Calu3 (cell line): Measurements from ENCODE around the gene SUPT4H1. TPM values are rescaled to one million over a fixed set of nuclear protein-coding genes. Genes with fewer than 3 reads are reported as not detected.
A peak's percentile ranks its signal among the peaks of the same experiment; 100 is the strongest.

Source experiments
- BruUV-seq: library from RNA; stranded (reverse); fragments of 400-500 nt; replicated peaks from 2 replicates; lab custom pipeline; 2021; lab: Mats Ljungman, UMichigan
- CTCF ChIA-PET: fragments of 300-600 bp; sonication (Branson Sonifier 250); formaldehyde crosslinking; loops from one replicate; lab custom pipeline; 2022; ENCODE audit warnings: antibody characterized with exemption; lab: Charles Lee
- DNase-seq: peaks from one replicate; pipeline ENCODE4 v3.0.0; 2022
- H3K27ac Mint-ChIP-seq: one replicate; pipeline ENCODE4 v1.8.0; 2022; ENCODE audit warnings: mixed read lengths; ENCODE audit not compliant: unreplicated experiment
- H3K27me3 Mint-ChIP-seq: one replicate; pipeline ENCODE4 v1.8.0; 2022; ENCODE audit warnings: mixed read lengths; ENCODE audit not compliant: unreplicated experiment
- H3K36me3 Mint-ChIP-seq: one replicate; pipeline ENCODE4 v1.8.0; 2022; ENCODE audit warnings: mild to moderate bottlenecking, moderate library complexity, mixed read lengths; ENCODE audit not compliant: insufficient read depth, unreplicated experiment
- H3K4me1 Mint-ChIP-seq: one replicate; pipeline ENCODE4 v1.8.0; 2022; ENCODE audit warnings: mild to moderate bottlenecking, low read depth, mixed read lengths; ENCODE audit not compliant: unreplicated experiment
- H3K4me3 Mint-ChIP-seq: one replicate; pipeline ENCODE4 v1.8.0; 2022; ENCODE audit warnings: mild to moderate bottlenecking, low read depth, moderate library complexity, mixed read lengths; ENCODE audit not compliant: unreplicated experiment
- H3K9me3 Mint-ChIP-seq: one replicate; pipeline ENCODE4 v1.8.0; 2022; ENCODE audit warnings: low read depth, mixed read lengths; ENCODE audit not compliant: unreplicated experiment
- CTCF ChIP-seq: fragments of 200-600 bp; IDR thresholded peaks from one replicate; pipeline ENCODE4 v1.8.0; 2022; ENCODE audit warnings: antibody characterized with exemption; ENCODE audit not compliant: unreplicated experiment
- intact Hi-C: fragments of 100-400 bp; cut with micrococcal nuclease; formaldehyde crosslinking; loops from one replicate; pipeline ENCODE4 v1.10.0; 2022; ENCODE audit not compliant: unreplicated experiment
- total RNA-seq: library from RNA; stranded (reverse); gene quantifications from 2 replicates; pipeline ENCODE4 v1.2.3, GENCODE V29; 2022

The SUPT4H1 gene
- total RNA-seq, 1 experiment from 2014 or later, result 40.3 TPM

GRCh38 chr17:58309918-58310259 lies 42.1 kb downstream of the SUPT4H1 start:
- intact Hi-C loops, result no loop called here
- no peaks in the 10 kb centered on the region for H3K4me1 Mint-ChIP-seq
- TF ChIP-seq CTCF, result no peak
- peaks cover 62% of the 10 kb centered on the region for H3K27me3 Mint-ChIP-seq
- no peak overlapping the region for H3K27ac Mint-ChIP-seq
- no peaks in the 10 kb centered on the region for H3K9me3 Mint-ChIP-seq
- H3K36me3 Mint-ChIP-seq, result no peaks in the 10 kb centered on the region
- CTCF ChIA-PET, result no interaction called here
- BruUV-seq, result no TSS peak
- H3K4me3 Mint-ChIP-seq, result no peak overlapping the region
- no peak for DNase-seq

GRCh38 chr17:58308985-58309917 lies 42.8 kb downstream of the SUPT4H1 start:
- CTCF ChIA-PET, result no interaction called here
- Mint-ChIP-seq H3K36me3 (no peaks in the 10 kb centered on the region), H3K4me3 (no peak overlapping the region), H3K27me3 (peaks cover 56% of the 10 kb centered on the region), H3K9me3 (no peaks in the 10 kb centered on the region), H3K27ac (no peak overlapping the region), H3K4me1 (no peaks in the 10 kb centered on the region)
- intact Hi-C loops, result no loop called here
- TF ChIP-seq CTCF, result no peak
- no peak for DNase-seq
- no TSS peak for BruUV-seq

DNA sequence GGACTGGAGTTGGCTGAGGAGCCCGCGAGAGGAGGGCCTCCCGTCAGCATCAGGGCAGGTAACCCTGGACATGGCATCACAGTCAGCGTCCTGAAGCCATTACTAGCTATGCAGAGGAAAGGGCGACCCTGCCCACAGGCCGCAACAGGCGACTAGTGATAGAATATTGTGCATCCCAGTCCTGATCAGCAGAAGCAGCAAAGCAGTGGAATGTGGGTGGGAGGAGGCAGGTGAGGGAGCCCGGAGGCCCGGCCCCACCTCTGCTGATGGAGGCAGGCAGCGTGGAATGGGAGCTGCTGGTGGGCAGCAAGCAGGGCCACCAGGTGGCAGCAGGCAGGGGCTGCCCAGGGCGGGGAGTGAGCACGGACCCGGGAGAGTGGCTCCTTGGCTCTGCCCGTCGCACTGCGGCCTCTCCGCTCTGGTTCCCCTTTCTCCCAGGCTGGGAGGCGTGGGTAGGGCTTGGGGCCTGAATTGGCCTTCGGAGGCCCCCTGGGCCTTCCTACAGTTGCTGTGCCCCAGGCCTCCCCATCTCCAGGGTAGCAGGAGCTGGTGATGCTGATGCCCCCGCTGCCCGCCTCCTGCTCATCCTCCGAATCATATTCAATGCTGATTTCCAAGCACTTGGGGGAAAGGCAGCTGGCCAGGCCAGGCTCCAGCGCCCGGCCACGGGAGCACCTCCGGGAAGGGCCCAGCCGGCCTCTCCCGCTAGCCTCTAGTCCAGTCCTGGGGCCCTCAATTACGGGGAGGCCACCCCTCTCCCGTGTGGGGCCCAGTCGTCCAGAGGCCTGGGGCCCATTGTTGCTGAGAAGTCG lies 43.6 kb downstream of the SUPT4H1 start:
- H3K27me3 Mint-ChIP-seq, result peaks cover 56% of the 10 kb centered on the region
- CTCF ChIA-PET, result no interaction called here
- peak; percentile 21 for DNase-seq
- BruUV-seq, result no TSS peak
- intact Hi-C loops, result no loop called here
- no peaks in the 10 kb centered on the region for H3K4me1 Mint-ChIP-seq
- H3K4me3 Mint-ChIP-seq, result no peak overlapping the region
- no peaks in the 10 kb centered on the region for H3K9me3 Mint-ChIP-seq
- no peak overlapping the region for H3K27ac Mint-ChIP-seq
- peak; percentile 23 for TF ChIP-seq CTCF
- no peaks in the 10 kb centered on the region for H3K36me3 Mint-ChIP-seq

GRCh38 chr17:58307468-58308172 lies 44.4 kb downstream of the SUPT4H1 start:
- no peak overlapping the region for H3K27ac Mint-ChIP-seq
- CTCF ChIA-PET, result no interaction called here
- no TSS peak for BruUV-seq
- no peak overlapping the region for H3K4me3 Mint-ChIP-seq
- TF ChIP-seq CTCF, result no peak
- intact Hi-C loops, result no loop called here
- H3K4me1 Mint-ChIP-seq, result no peaks in the 10 kb centered on the region
- peaks cover 56% of the 10 kb centered on the region for H3K27me3 Mint-ChIP-seq
- H3K36me3 Mint-ChIP-seq, result no peaks in the 10 kb centered on the region
- no peak for DNase-seq
- H3K9me3 Mint-ChIP-seq, result no peaks in the 10 kb centered on the region
